T1000 (cell line): ENCODE results near the gene ZNF428.

Source experiments
- DNase-seq: peaks from one replicate; lab custom pipeline; 2025; ENCODE audit warnings: mixed read lengths; lab: John Stamatoyannopoulos, UW

Gene ZNF428

GRCh38 chr19:43562226-43562697 is 57.2 kb downstream of the ZNF428 start:
- no peak for DNase-seq

GRCh38 chr19:43561139-43561970 is 58.1 kb downstream of the ZNF428 start:
- no peak for DNase-seq

- DNase-seq: peak; percentile 62
Observed at GRCh38 chr19:43560687-43561086, 58.7 kb downstream of the ZNF428 start.
